ENCODE measurements around the gene C8B.

Gene C8B

DNA sequence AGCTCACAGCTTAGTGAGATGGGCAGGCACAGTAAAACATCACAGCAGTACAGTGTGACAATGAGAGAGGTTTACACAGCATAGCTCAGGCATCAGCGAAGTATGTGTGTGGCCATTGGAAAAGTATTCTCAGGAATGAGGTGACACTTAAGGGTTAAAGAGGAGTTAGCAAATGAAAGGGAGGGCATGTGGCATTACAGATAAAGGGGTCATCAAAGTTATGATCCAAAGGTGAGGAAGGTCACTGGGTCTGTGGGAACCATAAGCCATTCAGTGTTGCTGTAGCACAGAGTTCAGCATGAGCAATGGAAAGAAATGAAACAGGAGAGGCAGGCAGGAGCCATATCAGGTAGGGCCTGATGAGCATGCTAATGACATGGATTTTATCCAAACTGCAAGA is 4.5 kb upstream of the C8B start:
- no peak for DNase-seq

DNA sequence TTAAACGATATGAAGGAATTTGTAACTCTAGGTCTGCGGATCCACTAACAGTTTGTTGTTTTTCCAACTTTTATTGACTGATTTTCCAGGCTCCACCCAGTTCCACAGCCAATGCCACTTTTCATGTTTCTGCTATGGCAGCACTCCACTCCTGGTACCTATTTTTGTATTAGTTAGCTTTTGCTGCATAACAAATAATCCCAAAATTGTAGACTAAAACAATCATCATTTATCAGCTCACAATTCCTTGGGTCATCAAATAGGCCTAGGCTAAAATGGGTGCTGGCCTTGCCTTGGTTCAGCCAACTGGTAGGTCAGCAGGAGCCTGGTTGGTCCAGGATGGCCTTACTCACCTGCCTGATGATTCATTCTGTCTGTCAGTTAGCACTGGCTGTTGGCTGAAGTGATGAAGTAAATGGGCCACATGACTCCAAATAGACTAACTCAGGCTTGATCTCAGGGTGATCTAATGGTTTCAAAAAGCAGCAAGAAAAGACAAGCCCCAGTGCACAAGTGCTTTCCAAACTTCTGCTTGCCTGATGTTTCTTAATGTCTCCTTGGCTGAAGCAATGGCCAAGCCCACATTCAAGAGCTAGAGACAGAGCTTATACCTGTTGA is 3.2 kb upstream of the C8B start:
- DNase-seq: no peak

DNA sequence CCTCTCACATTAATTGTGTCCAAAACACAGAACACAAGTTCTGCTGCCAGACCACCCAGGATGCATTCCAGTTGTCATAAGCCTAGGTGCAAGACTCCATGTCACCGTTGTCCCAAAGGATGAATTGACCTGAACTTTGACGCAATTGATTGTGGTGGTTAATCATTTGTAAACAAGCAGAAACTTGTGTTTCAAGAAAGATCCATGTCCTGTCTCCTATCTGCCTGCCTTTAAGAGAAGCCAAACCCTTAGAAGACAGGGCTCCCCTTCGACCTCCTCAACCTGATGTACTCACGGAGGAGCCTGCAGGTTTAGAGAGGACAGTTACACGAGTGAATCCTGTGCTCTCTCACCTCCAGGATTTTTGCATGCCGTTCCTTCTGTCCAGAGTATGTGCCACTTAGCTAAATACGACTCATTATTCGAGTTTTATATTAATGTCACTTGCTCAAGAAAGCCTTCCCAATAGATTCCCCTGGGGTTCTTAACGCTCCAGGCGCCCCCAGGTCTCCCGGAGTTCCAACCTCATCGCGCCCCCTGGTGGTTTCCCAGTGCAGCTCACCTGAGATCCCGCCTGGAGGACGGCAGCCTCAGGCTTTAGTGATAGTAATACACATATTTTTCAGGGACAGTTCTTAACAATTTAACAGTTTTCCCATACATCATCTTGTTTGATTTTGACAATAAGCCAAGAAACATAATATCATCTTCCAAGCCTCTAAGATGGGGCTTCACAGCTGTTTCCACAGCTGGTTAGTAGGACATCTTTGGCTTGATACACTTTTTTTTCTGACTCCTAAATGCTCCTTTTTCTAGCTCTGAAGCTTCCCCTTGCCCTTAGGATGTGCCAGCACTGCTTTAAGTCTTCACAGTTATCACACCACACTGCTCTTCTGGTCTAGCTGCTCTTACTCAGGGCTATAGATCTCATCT is 2.4 kb upstream of the C8B start:
- DNase-seq: no peak

DNA sequence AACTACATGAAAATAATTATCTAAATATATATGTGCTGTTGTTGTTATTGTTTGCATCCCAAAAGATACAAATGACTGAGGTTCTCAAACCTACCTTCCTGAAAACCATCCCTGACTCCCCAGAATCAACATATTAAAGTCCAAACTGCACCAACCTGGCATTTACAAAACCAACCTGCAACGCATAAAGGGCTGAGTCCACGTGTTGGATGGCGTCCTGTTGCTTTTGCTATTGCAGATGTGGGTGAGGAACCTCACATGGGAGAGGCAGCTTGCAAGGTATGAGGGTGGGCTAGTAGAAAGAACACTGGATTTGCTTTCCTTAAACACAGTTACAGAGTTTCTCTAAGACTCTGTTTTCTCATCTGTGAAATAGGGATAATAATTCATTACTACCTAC is 1.5 kb upstream of the C8B start:
- no peak for DNase-seq

DNA sequence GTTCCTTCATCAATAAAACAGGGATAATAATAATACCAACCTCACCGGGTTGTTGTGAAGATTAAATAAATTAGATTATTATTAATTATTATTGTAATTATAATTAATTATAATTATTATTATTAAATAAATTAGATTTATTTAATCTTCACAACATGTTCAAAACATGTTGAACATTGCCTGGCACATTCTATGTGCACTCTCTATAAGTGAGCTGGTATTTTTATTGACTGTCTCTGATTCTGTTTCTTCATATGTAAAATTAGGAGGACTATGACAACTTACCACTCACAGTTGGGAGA is 834 bp upstream of the C8B start:
- no peak for DNase-seq

DNA sequence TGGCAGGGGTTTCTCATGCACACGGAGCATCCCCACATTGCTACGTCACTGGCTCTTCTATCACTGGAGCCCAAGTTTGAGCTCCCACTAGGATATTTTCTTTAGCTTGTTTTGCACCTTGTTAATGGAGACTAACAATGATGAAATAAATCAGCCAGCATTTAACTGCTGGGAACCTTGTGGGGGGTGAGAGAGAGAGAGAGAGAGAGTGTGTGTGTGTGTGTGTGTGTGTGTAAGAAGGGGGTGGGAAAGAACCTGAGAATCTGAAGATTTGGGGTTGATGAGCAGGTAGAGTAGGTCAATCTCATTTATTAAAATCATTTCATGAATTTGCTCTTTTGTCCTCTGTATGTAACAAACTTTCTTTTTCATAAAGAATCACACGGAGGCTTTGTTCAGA is 624 bp downstream of the C8B start:
- DNase-seq: no peak

DNA sequence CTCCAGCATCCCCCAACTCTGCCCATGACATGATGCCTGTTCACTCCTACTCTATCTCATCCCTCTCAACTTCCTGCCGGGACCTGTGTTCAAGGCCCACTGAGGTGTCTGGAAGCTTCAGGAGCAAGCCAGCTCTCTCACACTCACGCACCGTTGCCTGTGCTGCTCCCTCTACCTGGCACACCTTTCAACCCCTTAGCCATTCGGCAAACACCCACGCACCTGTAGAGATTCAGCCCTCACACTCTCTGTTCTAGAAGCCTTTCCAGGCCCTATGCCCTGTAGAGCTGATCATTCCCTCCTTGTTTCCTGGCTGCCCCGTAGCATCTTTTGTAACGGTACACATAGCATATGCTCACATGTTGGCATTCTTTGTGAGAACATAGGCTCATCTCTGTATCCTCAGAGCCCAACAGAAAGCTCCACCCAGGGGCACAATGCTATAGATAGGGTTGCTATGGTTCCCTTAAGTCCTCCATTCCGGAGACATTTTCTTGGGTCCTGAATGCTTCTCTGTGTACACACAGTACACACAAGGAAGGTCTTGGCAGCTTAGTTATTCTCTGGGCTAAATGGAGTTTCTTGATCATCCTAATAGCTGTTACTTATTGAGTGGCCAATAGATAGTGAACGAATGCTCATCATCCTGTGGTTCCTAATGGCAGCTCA is 1.3 kb downstream of the C8B start:
- no peak for DNase-seq

DNA sequence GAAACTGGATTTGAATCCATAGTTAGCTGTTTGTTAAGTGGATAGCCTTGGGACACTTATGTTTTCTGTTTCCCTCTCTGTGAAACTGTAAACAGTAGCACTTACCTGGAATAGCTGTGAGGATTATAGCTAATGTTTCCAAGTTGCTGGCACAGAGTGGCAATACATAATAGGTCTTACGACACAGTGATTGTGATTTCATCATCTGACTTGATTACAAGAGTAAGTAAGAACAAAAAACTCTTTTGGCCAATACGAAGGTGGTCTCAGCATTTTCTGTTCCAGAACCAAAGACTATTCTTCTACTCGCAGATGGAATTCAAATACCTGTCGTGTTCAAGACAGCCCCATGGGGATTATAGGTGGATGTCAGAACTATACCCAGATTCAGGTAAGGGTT is 2.1 kb downstream of the C8B start:
- DNase-seq: no peak

DNA sequence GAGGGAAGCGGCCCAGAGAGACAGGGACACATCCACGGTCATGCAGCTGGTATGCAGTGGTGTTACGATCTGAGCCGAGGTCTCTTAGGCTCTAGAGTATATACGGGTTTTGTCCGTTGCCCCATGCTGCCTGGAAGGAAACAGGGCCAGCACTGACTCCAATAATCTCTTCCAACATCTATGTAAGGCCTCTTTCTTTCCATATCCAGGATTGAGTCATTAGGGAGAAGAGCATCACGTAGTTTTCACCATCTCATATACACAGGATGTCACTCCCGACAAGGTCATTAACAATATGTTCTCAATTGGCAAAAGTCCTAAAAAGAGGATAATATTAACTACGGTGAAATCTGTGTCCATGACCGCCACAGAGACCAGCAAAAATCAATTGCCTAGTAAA is 4.4 kb downstream of the C8B start:
- DNase-seq: no peak

DNA sequence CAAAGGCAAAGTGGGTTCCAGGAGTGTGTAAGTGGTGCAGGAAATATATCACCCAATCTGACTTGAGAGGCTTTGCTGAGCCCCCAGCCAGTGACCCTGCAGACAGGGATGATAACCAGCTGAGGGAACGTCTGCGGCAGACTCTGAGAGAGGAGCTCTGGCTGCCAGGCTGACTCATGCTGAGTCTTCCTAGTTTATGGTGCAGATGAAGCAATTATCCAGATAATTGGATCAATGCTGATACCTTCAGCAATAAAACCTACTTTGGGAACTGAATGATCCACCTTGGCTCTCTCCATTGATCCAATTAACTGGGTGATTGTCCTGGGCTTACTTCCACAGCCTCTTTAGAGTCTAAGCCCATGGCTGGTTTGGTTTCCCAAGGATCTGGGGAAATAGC is 7.3 kb downstream of the C8B start:
- no peak for DNase-seq

DNA sequence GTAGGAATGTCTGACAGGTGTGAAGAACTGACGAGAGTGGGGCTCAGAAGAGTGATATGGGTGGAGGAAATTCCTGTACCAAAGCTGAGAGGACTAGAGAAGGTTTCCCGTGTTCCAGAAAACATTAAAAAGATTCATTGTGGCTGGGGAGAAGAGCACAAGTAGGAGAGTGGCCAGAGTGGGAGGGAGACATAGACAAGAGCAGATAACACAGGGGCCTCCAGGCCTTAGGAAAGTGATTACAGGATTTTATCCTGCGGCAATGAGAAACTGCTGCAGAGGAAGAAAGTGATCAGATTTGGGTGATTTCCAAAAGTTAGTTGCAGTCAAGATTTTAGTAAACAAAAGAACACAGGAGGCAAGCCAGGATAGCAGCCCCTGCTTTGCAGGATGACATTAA is 7.9 kb downstream of the C8B start:
- no peak for DNase-seq

DNA sequence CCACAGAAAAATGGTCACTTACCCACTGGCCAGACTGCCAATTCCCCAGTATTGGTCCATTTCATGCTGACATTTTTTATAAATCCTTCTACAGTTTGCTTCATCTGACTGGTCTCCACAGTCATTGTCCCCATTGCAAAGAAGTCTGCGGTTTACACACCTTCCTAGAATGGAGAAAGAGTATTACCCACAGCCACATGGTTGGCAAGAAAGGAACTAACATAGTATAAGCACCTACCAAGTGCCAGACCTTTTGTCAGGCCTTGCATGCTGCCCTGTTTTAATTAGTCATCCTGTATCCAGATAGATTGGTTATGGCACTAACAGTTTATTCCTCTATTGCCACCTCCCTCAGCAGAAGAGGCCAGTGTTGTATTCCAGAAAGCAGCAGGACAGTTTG is 11.2 kb downstream of the C8B start:
- DNase-seq: no peak

DNA sequence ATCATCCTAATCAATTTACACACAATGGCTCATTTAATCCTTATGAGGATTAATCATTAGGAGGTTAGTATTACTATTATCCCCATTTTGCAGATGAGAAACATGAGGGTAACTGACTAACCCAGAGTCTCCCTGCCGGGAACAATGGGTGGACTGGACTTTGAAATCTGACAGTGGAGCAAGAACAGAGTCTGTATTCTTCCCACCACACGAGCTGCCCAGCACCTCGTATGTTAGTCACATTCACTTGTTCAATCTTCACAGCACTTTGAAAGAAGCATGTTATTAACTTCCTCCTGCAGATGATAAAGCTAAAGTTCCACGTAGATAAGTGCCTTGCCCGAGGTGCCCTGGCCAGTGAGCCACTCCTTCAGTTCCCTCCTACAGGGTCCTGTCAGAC is 12.4 kb downstream of the C8B start:
- no peak for DNase-seq

DNA sequence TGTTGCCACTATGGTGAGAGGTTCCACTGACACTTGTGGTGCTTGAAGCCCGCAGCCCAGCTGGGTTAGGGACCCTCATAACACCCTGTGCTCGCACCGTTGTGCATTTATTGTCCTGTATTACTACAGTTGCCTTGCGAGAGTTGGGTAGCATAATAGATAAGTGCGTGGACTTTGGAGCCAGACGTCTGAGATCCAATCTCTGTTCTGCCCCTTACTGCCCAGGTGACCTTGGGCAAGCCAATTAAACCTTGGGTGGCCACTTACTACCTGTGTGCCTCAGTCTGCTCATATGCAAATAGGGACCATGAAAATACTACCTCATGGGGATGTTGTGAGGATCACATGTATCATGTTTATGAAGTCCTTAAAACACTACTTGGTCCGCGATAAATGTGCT is 13.3 kb downstream of the C8B start:
- DNase-seq: no peak

DNA sequence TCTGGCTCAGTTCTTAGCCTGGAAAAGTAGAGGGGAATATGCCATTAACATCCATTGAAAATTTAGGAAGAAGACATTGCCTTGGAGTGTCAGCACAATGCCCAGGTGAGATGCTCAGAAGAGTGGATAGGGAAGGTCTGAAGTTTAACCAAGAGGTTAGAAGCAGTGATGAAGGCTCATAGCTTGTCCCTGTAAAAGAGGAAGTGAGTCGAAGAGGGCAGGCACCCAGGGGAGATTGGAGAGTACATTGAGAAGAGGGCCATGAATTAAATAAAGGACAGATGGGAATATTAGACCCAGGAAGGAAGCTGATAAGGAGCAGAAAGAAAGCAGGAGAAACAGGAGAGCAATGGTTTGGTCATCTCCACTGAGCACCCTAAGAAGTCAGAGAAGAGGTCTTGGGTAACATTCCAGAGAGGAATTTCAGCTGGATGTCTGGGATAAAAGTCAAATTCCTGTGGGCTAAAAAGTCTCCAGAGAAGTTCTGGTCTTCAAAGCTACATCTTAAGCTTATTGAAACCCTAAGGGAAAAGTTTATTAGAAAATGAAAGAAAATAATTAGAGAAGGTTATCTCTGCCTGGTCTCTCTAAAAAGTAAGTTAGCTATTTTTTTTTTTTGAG is 17.3 kb downstream of the C8B start:
- no peak for DNase-seq

DNA sequence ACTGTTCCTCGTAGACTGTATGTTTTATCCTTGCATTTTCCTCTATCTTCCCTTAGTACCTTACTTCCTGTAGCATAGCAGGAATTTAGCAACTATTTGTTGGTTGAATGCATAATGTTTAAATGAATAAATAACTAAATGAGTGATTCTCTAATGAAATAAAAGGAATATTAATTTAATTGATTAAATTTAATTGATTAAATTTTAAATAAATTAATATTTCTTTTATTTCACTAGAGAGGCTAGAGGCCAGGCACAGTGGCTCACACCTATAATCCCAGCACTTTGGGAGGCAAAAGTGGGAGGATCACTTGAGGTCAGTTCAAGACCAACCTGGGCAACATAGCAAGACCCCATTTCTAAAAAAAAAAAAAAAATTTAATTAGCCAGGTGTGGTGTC is 25.8 kb downstream of the C8B start:
- DNase-seq: no peak

DNA sequence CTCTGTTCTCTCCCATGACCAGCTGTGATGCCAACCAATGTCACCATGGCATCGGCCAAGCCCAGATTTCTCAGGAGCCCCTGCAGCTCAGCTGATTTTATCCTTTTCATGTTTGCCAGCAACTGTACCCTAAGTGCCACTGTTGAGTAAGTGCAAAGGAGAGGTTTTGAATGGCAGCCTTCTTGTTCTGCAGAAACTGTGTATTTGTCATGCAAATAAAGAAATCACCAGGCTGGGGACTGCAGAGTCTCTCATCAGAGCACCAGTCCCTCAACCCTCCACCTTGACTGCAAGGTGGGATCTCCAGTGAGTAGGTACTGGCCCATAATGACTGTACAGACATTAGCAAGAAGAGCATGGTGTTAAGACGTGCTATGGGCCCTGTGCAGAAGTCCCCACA is 26.6 kb downstream of the C8B start:
- no peak for DNase-seq

DNA sequence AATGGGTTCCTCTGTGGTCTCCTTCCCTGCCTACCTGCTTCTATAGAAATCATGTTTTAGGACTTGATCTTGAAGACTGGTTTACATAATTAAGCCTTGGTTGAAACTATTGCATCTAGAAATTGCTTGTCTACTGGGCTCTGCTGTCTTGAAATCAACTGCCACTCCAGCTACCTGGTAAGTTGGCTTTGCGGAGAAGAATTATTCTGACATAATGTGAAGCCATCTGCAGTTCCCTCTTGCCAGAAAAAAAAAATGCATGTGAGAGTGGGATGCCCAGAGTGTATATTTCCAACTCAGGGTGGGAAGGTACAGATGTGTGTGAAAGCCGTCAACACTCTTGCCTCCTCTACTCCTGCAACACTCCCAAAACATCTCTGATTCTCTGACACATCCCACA is 27.2 kb downstream of the C8B start:
- no peak for DNase-seq

DNA sequence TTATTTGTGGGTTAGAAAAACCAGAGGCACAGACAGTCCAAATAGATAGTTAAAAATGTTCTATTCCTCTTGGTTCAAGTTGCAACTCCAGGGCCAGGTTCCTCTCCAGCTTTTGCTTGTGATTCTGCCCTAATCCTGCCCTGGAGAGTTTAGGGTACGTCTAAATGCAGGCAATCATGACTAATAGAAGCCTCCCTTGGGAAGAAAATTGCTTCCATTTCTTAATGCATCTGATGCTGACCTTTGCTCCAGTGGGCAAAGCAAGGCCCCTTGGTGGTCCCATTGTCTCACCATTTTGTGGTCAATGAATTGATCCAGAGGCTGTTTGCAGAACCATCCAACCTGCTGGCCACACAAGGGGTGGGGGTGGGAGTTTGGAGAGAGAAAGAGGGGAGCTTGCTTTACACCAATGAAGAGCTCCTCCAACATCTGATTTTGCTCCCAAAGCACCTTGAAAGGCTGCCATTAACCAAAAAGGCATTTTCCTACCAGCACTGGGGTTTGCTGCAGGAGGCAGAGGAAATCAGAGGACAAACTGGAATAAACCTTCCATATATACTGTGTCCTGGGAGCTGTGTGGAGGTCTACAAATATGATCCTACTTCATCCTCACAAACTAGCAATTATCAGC is 31.3 kb downstream of the C8B start:
- no peak for DNase-seq

DNA sequence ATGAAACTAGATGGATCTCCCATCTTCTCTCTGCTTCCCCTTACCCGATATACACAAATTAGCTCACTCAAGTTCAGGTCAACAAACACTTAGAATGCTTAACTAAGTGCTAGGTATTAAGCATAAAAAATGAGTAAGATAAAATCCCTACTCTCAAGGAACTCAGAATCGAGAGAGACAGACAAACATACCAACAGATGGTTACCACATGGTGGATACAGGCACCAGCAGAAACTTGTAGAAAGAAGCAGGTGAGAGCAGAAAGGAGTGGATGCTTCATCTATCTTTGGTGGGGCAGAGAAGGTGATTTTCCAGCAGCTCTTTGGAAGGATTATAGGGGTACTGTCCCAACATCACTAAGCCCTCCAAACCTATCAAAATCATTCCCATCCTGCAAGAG is 32.2 kb downstream of the C8B start:
- no peak for DNase-seq

DNA sequence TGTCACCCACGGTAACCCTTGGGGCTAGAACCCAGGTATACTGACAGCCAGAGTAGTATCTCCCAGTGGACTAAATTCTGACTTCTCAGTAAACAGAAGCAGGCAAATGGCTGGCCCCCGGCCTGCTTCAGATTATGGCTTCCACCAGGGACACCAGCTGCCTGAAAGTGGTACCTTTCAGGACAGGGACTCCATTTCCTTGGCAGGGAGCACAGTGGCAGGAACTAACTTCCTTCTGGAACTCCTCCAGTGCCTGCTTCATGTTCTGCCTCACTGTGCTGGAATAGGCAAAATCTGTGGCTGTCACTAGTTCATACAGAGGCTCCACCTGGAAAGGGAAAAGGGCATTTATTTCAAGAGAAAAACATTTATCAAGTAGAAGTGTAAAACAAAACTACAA is 32.7 kb downstream of the C8B start:
- DNase-seq: no peak

DNA sequence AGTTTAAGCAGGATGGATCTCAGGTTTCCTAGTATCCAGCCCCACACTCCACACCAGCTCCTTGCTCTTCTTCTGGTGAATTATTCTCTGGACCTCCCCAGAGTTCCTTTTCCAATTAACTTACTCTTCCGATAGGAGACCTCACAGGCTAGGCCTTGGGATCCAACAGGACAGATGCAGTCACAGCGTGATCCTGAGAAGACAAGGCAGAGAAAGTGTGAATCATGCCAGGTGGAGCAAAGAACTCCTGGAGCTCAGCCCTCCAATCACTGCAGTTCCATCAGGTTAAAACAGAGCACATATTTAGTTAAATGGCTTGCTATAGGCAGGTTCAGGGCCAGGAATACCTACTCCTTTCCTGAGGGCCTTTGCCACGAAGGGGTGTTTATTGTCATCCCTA is 34.1 kb downstream of the C8B start:
- DNase-seq: no peak

DNA sequence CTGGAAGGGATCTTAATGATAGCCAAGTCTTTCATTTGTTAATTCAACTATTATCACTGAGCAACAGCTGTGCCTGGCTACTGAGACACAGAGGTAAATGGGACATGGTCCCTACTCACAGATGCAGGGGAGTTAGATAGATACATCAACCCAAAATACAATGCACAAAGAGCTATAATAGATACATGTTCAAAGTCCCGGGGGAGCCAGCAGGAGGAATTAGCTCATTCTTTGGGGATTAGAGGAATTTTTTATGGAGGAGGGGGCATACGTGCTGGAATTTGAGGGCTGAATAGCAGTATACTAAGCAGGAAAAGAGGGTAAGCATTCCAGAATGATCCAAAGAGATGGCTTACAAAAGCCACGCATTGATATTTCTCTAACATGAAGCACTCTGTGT is 34.6 kb downstream of the C8B start:
- no peak for DNase-seq

DNA sequence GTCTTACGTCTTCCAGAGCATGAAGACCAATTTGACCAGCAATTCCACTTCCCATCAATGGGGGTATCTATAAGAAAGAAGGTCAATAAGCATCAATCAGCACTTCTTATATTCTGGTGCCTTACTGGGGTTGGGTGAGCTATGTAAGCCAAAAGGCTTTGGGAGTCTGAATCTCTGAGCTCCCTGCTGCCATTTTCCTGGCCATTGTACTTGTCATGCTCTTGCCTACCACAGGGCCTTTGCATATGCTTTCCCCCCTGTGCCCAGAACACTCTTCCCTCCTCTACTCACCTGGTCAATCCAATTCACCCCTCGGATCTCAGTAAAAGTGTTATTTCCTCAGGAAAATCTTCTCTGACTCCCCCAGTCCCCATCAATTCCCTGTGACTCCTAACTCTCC is 36.3 kb downstream of the C8B start:
- DNase-seq: no peak
